RWPE2 (cell line): Measurements from ENCODE around the gene CDH12.
A peak's percentile ranks its signal among the peaks of the same experiment; 100 is the strongest.

Experiments used
- ATAC-seq: fragments of 200-7000 bp; cut with Tn5 transposase; 3 replicates; pipeline ENCODE4 v1.9.1; 2021; ENCODE audit warnings: low read depth
- DNase-seq: peaks from one replicate; pipeline ENCODE4 v3.0.0-alpha.2; 2020; ENCODE audit warnings: low spot score
- H3K27ac ChIP-seq: fragments of 450-650 bp; 2 replicates; pipeline ENCODE4 v1.5.1; 2017; ENCODE audit warnings: mild to moderate bottlenecking; ENCODE audit not compliant: poor library complexity, severe bottlenecking
- H3K27me3 ChIP-seq: fragments of 250-450 bp; sonication (Bioruptor Pico); 2 replicates; pipeline ENCODE4 v1.5.1; 2021; ENCODE audit warnings: mild to moderate bottlenecking, moderate library complexity; ENCODE audit not compliant: insufficient read depth, poor library complexity, severe bottlenecking
- H3K36me3 ChIP-seq: fragments of 250-450 bp; sonication (Bioruptor Pico); 2 replicates; pipeline ENCODE4 v1.5.1; 2020; ENCODE audit warnings: low read depth, mild to moderate bottlenecking, moderate library complexity
- H3K4me1 ChIP-seq: fragments of 250-450 bp; sonication (Bioruptor Pico); 2 replicates; pipeline ENCODE4 v1.5.1; 2021; ENCODE audit warnings: mild to moderate bottlenecking, moderate library complexity; ENCODE audit not compliant: insufficient read depth, poor library complexity, severe bottlenecking
- H3K4me3 ChIP-seq: fragments of 250-450 bp; sonication (Bioruptor Pico); 2 replicates; pipeline ENCODE4 v1.5.1; 2021; ENCODE audit warnings: mild to moderate bottlenecking, moderate library complexity; ENCODE audit not compliant: severe bottlenecking
- H3K9me3 ChIP-seq: fragments of 250-450 bp; sonication (Bioruptor Pico); 2 replicates; pipeline ENCODE4 v1.5.1; 2021; ENCODE audit warnings: mild to moderate bottlenecking, moderate library complexity; ENCODE audit not compliant: severe bottlenecking
- TF ChIP-seq, protein P1 (sequence below): fragments of 450-650 bp; IDR thresholded peaks from one replicate; pipeline ENCODE4 v1.5.1; 2017; ENCODE audit warnings: mild to moderate bottlenecking, moderate library complexity; ENCODE audit not compliant: poor library complexity, severe bottlenecking

CDH12 gene

DNA sequence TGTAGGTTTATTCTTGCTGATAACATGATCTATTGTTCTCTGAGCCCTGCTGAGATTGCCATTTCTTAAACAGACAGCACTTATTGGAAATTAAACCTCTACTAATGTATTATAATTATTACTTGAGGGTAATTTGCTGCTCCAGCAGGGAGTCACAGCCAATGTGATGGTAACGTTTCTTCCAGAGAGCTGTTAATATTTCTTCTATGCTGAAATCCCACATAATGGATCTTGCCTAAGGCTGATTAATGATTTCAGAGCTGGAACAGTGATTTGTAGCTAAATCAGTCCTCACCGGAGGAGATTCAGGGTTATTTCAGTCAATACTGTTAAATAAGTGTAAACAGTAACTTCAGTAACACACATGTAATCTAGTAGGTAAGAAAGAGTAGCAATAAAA, 170.1 kb downstream of the CDH12 start:
- Histone ChIP-seq H3K4me1 (peaks cover 4% of the 10 kb centered on the region), H3K27ac (no peak overlapping the region), H3K9me3 (no peaks in the 10 kb centered on the region), H3K4me3 (no peak overlapping the region), H3K36me3 (no peaks in the 10 kb centered on the region), H3K27me3 (no peaks in the 10 kb centered on the region)
- ATAC-seq (no peak), DNase-seq (no peak)
- TF ChIP-seq, protein P1, sequence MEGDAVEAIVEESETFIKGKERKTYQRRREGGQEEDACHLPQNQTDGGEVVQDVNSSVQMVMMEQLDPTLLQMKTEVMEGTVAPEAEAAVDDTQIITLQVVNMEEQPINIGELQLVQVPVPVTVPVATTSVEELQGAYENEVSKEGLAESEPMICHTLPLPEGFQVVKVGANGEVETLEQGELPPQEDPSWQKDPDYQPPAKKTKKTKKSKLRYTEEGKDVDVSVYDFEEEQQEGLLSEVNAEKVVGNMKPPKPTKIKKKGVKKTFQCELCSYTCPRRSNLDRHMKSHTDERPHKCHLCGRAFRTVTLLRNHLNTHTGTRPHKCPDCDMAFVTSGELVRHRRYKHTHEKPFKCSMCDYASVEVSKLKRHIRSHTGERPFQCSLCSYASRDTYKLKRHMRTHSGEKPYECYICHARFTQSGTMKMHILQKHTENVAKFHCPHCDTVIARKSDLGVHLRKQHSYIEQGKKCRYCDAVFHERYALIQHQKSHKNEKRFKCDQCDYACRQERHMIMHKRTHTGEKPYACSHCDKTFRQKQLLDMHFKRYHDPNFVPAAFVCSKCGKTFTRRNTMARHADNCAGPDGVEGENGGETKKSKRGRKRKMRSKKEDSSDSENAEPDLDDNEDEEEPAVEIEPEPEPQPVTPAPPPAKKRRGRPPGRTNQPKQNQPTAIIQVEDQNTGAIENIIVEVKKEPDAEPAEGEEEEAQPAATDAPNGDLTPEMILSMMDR: no peak

- Histone ChIP-seq H3K36me3 (no peaks in the 10 kb centered on the region), H3K4me1 (peaks cover 4% of the 10 kb centered on the region), H3K27ac (no peak overlapping the region), H3K4me3 (no peak overlapping the region), H3K27me3 (no peaks in the 10 kb centered on the region), H3K9me3 (no peaks in the 10 kb centered on the region)
- ATAC-seq (peak; percentile 36; the same call in 1 of the 3 replicates), DNase-seq (no peak)
- TF ChIP-seq, protein P1: no peak
Measured at GRCh38 chr5:22678886-22679285, 174.3 kb downstream of the CDH12 start.

GRCh38 chr5:22673131-22673530, 180.0 kb downstream of the CDH12 start:
- no peaks in the 10 kb centered on the region for H3K9me3 ChIP-seq
- H3K4me1 ChIP-seq: no peaks in the 10 kb centered on the region
- H3K27me3 ChIP-seq: no peaks in the 10 kb centered on the region
- ATAC-seq (no peak), DNase-seq (no peak)
- H3K27ac ChIP-seq: no peak overlapping the region
- H3K36me3 ChIP-seq: no peaks in the 10 kb centered on the region
- TF ChIP-seq, protein P1: no peak
- no peak overlapping the region for H3K4me3 ChIP-seq

DNA sequence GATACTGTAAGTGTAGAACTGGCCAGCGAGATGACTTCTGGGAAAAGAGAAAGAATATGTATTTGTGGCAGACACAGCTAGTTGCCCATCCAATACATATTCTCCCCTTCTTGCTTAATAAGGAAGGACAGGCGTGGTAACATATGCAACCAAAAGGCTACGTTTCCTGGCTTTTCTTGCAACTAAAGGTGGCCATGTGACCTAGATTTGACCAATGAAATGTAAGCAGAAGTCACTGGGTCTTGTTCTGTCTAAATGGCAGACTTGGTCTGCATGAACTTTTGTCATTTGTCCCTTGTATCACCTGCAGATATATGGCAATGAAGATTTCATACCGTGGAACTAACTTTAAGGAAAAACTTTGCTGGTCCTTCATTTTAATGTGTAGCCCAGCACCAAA, 183.8 kb downstream of the CDH12 start:
- TF ChIP-seq, protein P1: no peak
- H3K36me3 ChIP-seq: no peaks in the 10 kb centered on the region
- no peak overlapping the region for H3K4me3 ChIP-seq
- ATAC-seq (no peak), DNase-seq (no peak)
- H3K9me3 ChIP-seq: no peaks in the 10 kb centered on the region
- H3K27ac ChIP-seq: no peak overlapping the region
- no peaks in the 10 kb centered on the region for H3K4me1 ChIP-seq
- H3K27me3 ChIP-seq: no peaks in the 10 kb centered on the region

DNA sequence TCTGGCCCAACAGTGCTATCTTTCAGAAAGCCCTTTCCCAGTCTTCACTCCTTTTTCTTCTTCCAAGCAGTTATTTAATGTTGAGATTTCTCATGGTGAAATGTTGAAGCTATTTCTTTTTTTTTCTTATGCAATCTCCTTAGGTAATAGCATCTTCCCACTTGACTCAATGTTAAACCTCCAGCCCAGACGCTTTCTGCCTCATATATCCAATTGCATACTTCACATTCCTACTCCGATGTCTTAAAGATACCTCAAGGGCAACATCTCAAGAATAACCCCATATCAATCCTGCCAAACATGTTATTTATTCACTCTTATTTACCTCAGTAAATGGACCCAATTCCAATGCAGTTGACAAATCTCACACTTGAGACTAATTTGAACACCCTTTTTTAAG, 187.3 kb downstream of the CDH12 start:
- ATAC-seq: no peak
- DNase-seq: no peak
- Histone ChIP-seq H3K4me1 (no peaks in the 10 kb centered on the region), H3K27me3 (no peaks in the 10 kb centered on the region), H3K27ac (no peak overlapping the region), H3K9me3 (no peaks in the 10 kb centered on the region), H3K4me3 (no peak overlapping the region), H3K36me3 (no peaks in the 10 kb centered on the region)
- TF ChIP-seq, protein P1: no peak
